Right lobe of liver (tissue), 6 donors: ENCODE measurements around the gene SCAMP4. TPM values are rescaled to one million over a fixed set of nuclear protein-coding genes. Genes with fewer than 3 reads are reported as not detected.

Source experiments
- ATAC-seq, 4 donors: fragments of 200-7000 bp; cut with Tn5 transposase; one replicate each; pipeline ENCODE4 v1.9.1; 2020; ENCODE audit warnings: mild to moderate bottlenecking in 4 of 4, moderate library complexity in 4 of 4
- DNase-seq, 3 donors: peaks; one replicate each; pipeline ENCODE4 v3.0.0-alpha.2; 2020
- H3K27ac ChIP-seq, 3 donors: fragments of 200-600 bp; one replicate each; pipeline ENCODE4 v1.8.0; 2022
- H3K27me3 ChIP-seq, 2 donors: fragments of 200-600 bp; one replicate each; pipeline ENCODE4 v1.8.0; 2022
- H3K36me3 ChIP-seq, 4 donors: fragments of 200-600 bp; sonication (generic) in 1 of 4; one replicate each; pipeline versions ENCODE4 v1.5.1 to v1.8.0; 2017 to 2022; ENCODE audit warnings: control low read depth in 1 of 4
- H3K4me1 ChIP-seq, 4 donors: fragments of 200-600 bp; sonication (generic) in 1 of 4; one replicate each; pipeline versions ENCODE4 v1.5.1 to v1.8.0; 2017 to 2022; ENCODE audit warnings: control low read depth in 1 of 4
- H3K4me3 ChIP-seq, 3 donors: fragments of 200-600 bp; one replicate each; pipeline ENCODE4 v1.8.0; 2022
- H3K9me3 ChIP-seq, 4 donors: fragments of 200-600 bp; sonication (generic) in 1 of 4; one replicate each; pipeline versions ENCODE4 v1.5.1 to v1.8.0; 2017 to 2022; ENCODE audit warnings: control low read depth in 1 of 4
- POLR2A ChIP-seq: fragments of 450-650 bp; IDR thresholded peaks from one replicate; pipeline ENCODE4 v1.6.1; 2017; ENCODE audit warnings: antibody characterized with exemption, mild to moderate bottlenecking
- WGBS: methylation state at CpG from one replicate; pipeline ENCODE4 v1.1.6; 2018; ENCODE audit warnings: low coverage, low lambda C conversion rate; ENCODE audit not compliant: insufficient coverage; ENCODE audit errors: missing lambda C conversion rate; 5-methylcytosine and 5-hydroxymethylcytosine counted together
- intact Hi-C, 2 donors: fragments of 100-400 bp; cut with DNase I; formaldehyde crosslinking; loops; one replicate each; pipeline versions ENCODE4 v1.11.2 to v1.14.1; 2022
- long read RNA-seq: library from polyadenylated mRNA; unstranded; transcript quantifications from one replicate; pipeline ENCODE4 v2.0.0, GENCODE V29; 2019
- total RNA-seq, 6 experiments: library from RNA; depleted of rRNA in 2 of 6; stranded (reverse); fragments of >200 nt in 2 of 6; fragmentation: NEBNext Ultra II Directional in 3 of 6; extraction: Animal tissue kit (Norgen Biotek cat#: 25700) in 3 of 6; gene quantifications; one replicate each; pipeline versions ENCODE4 v1.1.0 to v1.2.4, GENCODE V29; 2016 to 2023
- TF ChIP-seq, protein P1 (sequence below), 4 donors: fragments of 200-600 bp in 3 of 4; fragments of 450-650 bp in 1 of 4; IDR thresholded peaks; one replicate each; pipeline versions ENCODE4 v1.5.1 to v1.8.0; 2016 to 2022; ENCODE audit warnings: antibody characterized with exemption in 4 of 4, mild to moderate bottlenecking in 2 of 4
- donor health status: DM: no; HTN: yes; CAD: no.
- donor health status: DM: no; HTN: no; CAD: no.
- donor health status: DM: no; HTN: no; CAD: no.
- donor health status: DM: no; HTN: yes; CAD: no.
- donor health status: DM: no; HTN: yes; CAD: no.

SCAMP4 gene, protein sequence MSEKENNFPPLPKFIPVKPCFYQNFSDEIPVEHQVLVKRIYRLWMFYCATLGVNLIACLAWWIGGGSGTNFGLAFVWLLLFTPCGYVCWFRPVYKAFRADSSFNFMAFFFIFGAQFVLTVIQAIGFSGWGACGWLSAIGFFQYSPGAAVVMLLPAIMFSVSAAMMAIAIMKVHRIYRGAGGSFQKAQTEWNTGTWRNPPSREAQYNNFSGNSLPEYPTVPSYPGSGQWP
- 10 to 100 TPM; 22.1 to 60.6 (median 24.4) TPM for total RNA-seq
- long read RNA-seq, partial matches to known transcripts, result 1 of 1 reads
- long read RNA-seq, other reads (novel, unspliced or antisense), result 0 of 1 reads

DNA sequence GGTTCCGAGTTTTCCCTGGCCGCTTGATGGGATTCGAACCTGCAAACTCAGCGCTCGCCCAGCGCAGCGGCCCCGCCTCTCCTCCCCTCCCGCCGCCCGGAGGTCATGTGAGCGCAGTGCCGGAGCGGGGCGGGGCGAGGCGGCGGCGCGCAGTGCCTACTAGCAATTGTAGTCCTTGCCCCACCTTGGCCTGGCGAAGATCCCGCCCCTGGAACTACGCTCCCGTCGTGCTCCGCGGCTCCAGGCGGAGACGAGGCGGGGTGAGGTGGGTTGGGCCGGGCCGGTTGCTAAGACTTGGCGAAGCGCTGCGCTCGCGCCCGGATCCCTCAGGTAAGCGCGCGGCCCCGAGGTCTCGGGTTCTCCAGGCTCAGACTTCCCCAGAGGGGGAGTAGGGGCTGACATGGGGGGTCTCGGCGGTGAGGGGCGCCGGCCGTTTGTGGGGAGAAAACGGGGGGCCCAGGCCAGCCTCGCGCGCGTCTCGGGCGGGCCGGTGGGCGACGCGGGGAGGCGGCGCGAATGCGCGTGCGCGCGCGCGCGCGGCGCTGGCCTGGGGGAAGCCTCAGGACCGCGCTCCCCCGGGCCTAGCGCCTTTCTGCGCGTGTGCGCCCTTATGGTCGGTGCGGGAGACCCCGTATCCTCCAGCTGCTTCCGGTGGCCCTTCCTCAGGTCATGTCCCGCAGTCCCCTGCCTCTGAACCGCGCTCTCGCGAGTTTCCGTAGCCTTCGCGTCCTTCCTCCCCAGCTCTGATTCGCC lies at the start of gene SCAMP4, which contains the start of gene ADAT3:
Gene SCAMP4, plus strand, starts transcription at position 290 of the 753 bp plus-strand sequence. CDS start 9,621 bp downstream, outside the sequence.
Gene ADAT3, plus strand, starts transcription at position 290 of the 753 bp plus-strand sequence. CDS start 6,649 bp downstream, outside the sequence.
- WGBS, result under 1% methylated on average over 13 of the region's 92 CpGs
- Histone ChIP-seq H3K27me3 (no peaks in the 10 kb centered on the region), H3K9me3 (no peaks in the 10 kb centered on the region), H3K4me1 (peaks cover 0 to 13% (median 0%) of the 10 kb centered on the region in 4 donors), H3K36me3 (no peaks in the 10 kb centered on the region), H3K27ac (peak within 1 kb of the TSS; percentile 31 to 79 (median 48)), H3K4me3 (peak within 1 kb of the TSS; percentile 51 to 72 (median 63))
- ATAC-seq (peak; percentile 91 to 97 (median 94)), DNase-seq (peak; percentile 100)
- intact Hi-C loops, result no loop called here
- TF ChIP-seq, protein P1, sequence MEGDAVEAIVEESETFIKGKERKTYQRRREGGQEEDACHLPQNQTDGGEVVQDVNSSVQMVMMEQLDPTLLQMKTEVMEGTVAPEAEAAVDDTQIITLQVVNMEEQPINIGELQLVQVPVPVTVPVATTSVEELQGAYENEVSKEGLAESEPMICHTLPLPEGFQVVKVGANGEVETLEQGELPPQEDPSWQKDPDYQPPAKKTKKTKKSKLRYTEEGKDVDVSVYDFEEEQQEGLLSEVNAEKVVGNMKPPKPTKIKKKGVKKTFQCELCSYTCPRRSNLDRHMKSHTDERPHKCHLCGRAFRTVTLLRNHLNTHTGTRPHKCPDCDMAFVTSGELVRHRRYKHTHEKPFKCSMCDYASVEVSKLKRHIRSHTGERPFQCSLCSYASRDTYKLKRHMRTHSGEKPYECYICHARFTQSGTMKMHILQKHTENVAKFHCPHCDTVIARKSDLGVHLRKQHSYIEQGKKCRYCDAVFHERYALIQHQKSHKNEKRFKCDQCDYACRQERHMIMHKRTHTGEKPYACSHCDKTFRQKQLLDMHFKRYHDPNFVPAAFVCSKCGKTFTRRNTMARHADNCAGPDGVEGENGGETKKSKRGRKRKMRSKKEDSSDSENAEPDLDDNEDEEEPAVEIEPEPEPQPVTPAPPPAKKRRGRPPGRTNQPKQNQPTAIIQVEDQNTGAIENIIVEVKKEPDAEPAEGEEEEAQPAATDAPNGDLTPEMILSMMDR (IDR thresholded peaks at IDR 0.05), result no peak
- peak; percentile 80 for TF ChIP-seq POLR2A

GRCh38 chr19:1855828-1856255 lies 49.4 kb upstream of the SCAMP4 start:
- Histone ChIP-seq H3K4me3 (peak overlapping the region in 2 of 3 donors; percentile 10 to 19), H3K36me3 (no peaks in the 10 kb centered on the region), H3K9me3 (no peaks in the 10 kb centered on the region), H3K27ac (peak overlapping the region; percentile 49 to 89 (median 77)), H3K27me3 (no peaks in the 10 kb centered on the region), H3K4me1 (peaks cover 0 to 53% (median 16%) of the 10 kb centered on the region in 4 donors)
- WGBS, result 55% methylated on average over 6 of the region's 13 CpGs
- TF ChIP-seq POLR2A, result no peak
- TF ChIP-seq, protein P1 (IDR thresholded peaks at IDR 0.05), result no peak
- no peak for ATAC-seq
- DNase-seq, result peak; percentile 40 to 66 (median 60)
- intact Hi-C loops, result no loop called here

DNA sequence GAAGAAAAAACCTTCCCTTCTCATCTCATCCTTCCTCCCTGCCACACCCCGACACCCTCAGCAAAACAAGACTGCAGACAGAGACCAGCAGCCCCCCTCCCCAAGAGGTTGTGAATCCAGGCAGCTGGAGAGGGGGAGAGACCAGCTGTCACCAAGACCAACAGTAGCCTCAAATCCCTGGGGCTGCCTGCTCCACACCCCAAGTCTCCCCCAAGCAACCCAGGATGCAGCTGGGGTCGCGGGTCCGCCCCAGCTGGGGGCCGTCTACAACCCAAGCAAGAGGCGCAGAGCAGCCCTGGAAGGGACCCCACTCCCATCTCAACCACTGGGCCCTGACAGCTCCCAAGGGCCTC lies 48.9 kb upstream of the SCAMP4 start:
- peaks cover 0 to 55% (median 18%) of the 10 kb centered on the region in 4 donors for H3K4me1 ChIP-seq
- peak overlapping the region; percentile 49 to 89 (median 77) for H3K27ac ChIP-seq
- no peaks in the 10 kb centered on the region for H3K36me3 ChIP-seq
- H3K9me3 ChIP-seq, result no peaks in the 10 kb centered on the region
- DNase-seq, result no peak
- ATAC-seq, result no peak
- TF ChIP-seq, protein P1 (IDR thresholded peaks at IDR 0.05), result no peak
- no peak for TF ChIP-seq POLR2A
- intact Hi-C loops, result no loop called here
- 60% methylated on average over 1 of the region's 6 CpGs for WGBS
- no peaks in the 10 kb centered on the region for H3K27me3 ChIP-seq
- peak overlapping the region; percentile 19 to 45 (median 34) for H3K4me3 ChIP-seq

GRCh38 chr19:1856698-1857603 lies 48.2 kb upstream of the SCAMP4 start:
- Histone ChIP-seq H3K9me3 (no peaks in the 10 kb centered on the region), H3K27ac (peak overlapping the region; percentile 69 to 89 (median 77)), H3K36me3 (no peaks in the 10 kb centered on the region), H3K4me3 (peak overlapping the region; percentile 34 to 45 (median 36)), H3K4me1 (peaks cover 0 to 61% (median 21%) of the 10 kb centered on the region in 4 donors), H3K27me3 (no peaks in the 10 kb centered on the region)
- peak; percentile 66 to 72 (median 69) for ATAC-seq
- DNase-seq, result peak; percentile 92 to 95 (median 94)
- intact Hi-C loops, result no loop called here
- TF ChIP-seq, protein P1 (IDR thresholded peaks at IDR 0.05), result no peak
- peak; percentile 28 for TF ChIP-seq POLR2A
- no CpG with 5 or more reads among the region's 73 CpGs for WGBS
